GM12865 (cell line): ENCODE data around the gene ARMC9.

Source experiments
- DNase-seq: peaks from one replicate; pipeline ENCODE4 v3.0.0; 2010; ENCODE audit warnings: low read depth
- H3K4me3 ChIP-seq: 2 replicates; pipeline ENCODE4 v1.5.1; 2011; ENCODE audit warnings: mild to moderate bottlenecking, low read depth, low read length, control low read depth
- CTCF ChIP-seq: IDR thresholded peaks from 2 replicates; pipeline ENCODE4 v1.5.1; 2011; ENCODE audit warnings: low read length, control low read depth, low read depth, inconsistent platforms; ENCODE audit not compliant: insufficient read depth; ENCODE audit errors: missing control alignments

ARMC9 gene

GRCh38 chr2:231161877-231162329 lies 36.5 kb upstream of the ARMC9 start:
- H3K4me3 ChIP-seq: no peak overlapping the region
- DNase-seq: no peak
- no peak for TF ChIP-seq CTCF

- no peak for DNase-seq
- TF ChIP-seq CTCF: no peak
- H3K4me3 ChIP-seq: no peak overlapping the region
Observed at GRCh38 chr2:231163011-231163410, 35.4 kb upstream of the ARMC9 start.

- H3K4me3 ChIP-seq: no peak overlapping the region
- no peak for DNase-seq
- TF ChIP-seq CTCF: no peak
Observed at GRCh38 chr2:231163414-231164095, 34.9 kb upstream of the ARMC9 start.

GRCh38 chr2:231167745-231168459 lies 30.5 kb upstream of the ARMC9 start:
- no peak overlapping the region for H3K4me3 ChIP-seq
- no peak for DNase-seq
- no peak for TF ChIP-seq CTCF

GRCh38 chr2:231168460-231169139 lies 29.8 kb upstream of the ARMC9 start:
- H3K4me3 ChIP-seq: no peak overlapping the region
- DNase-seq: no peak
- TF ChIP-seq CTCF: no peak

GRCh38 chr2:231169488-231169887 lies 28.9 kb upstream of the ARMC9 start:
- DNase-seq: no peak
- TF ChIP-seq CTCF: no peak
- H3K4me3 ChIP-seq: no peak overlapping the region
